RWPE1 (cell line): ENCODE data around the gene ANO5.

Source experiments
- CTCF ChIA-PET: fragments of 350-600 bp; sonication (Branson Sonifier 250); formaldehyde crosslinking; extraction: SDS; loops from one replicate; lab custom pipeline; 2021; lab: Yijun Ruan, JAX
- POLR2A ChIA-PET: fragments of 400-600 bp; formaldehyde crosslinking; extraction: SDS; loops from one replicate; lab custom pipeline; 2020; ENCODE audit warnings: antibody characterized with exemption; ENCODE audit not compliant: low non-redundant PET; lab: Yijun Ruan, JAX
- DNase-seq: peaks from one replicate; pipeline ENCODE4 v3.0.0; 2012; ENCODE audit warnings: low spot score
- H3K27ac ChIP-seq: fragments of 450-650 bp; 2 replicates; pipeline ENCODE4 v1.5.1; 2017
- TF ChIP-seq, protein P1 (sequence below): fragments of 450-650 bp; conservative IDR thresholded peaks from 2 replicates; pipeline ENCODE4 v1.5.1; 2017; ENCODE audit warnings: low read depth, mild to moderate bottlenecking

The ANO5 gene

DNA sequence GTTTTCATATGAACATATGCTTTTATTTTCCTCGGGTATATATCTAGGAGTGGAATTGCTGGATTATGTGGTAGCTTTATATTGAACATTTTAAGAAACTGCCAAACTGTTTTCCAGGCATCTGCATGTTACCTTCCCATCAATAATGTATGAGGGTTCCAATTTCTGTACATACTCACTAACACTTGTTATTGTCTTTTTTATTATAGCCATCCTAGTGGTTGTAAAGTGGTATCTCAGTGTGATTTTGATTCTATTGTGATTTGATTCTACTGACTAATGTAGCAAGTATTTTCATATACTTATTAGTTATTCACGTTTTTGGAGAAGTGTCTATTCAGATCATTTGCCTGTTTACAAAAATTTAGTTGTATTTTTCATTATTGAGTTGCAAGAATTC lies 2.0 kb downstream of the ANO5 start:
- no peak for DNase-seq
- TF ChIP-seq, protein P1, sequence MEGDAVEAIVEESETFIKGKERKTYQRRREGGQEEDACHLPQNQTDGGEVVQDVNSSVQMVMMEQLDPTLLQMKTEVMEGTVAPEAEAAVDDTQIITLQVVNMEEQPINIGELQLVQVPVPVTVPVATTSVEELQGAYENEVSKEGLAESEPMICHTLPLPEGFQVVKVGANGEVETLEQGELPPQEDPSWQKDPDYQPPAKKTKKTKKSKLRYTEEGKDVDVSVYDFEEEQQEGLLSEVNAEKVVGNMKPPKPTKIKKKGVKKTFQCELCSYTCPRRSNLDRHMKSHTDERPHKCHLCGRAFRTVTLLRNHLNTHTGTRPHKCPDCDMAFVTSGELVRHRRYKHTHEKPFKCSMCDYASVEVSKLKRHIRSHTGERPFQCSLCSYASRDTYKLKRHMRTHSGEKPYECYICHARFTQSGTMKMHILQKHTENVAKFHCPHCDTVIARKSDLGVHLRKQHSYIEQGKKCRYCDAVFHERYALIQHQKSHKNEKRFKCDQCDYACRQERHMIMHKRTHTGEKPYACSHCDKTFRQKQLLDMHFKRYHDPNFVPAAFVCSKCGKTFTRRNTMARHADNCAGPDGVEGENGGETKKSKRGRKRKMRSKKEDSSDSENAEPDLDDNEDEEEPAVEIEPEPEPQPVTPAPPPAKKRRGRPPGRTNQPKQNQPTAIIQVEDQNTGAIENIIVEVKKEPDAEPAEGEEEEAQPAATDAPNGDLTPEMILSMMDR, result no peak
- ChIA-PET POLR2A (no interaction called here), CTCF (no interaction called here)
- H3K27ac ChIP-seq, result no peak overlapping the region

DNA sequence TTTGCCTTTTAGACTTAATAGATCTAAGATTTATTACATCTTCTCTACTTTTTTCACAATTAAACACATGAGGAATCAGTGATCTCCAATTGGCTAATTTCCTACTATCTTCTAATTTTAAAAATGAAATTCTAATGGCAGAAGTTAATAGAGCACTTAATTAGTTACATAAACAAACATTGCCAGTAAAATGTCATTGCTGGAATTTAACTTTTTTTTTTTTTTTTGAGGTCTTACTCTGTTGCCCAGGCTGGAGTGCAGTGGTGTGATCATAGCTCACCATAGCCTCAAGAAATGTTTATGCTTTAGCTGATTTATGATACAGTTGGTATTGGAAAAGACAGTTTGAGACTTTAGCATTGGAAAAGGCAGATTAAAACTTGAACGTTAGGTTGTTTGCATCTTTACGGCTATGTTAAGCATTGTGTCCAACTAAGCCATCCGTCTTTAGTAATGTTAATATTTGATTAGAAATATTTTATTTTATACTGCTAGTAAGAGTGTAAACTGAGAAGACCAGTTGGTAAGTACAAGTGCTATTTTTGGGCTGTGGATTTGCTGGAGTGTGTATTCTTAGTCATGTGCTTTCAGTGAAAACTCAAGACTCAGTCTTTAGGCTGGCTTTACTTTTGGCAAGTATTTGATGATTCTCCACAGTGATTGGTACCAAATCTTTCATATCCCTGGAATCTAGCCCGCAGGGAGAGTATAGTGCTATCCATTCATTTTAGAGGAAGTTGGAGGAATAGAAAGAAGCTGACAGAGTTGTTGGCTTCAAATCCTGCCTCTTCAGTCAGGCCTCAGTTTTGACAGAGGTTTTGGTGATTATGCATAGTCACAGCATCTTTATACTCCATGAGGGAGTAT lies 4.5 kb downstream of the ANO5 start:
- POLR2A ChIA-PET, result no interaction called here
- DNase-seq, result no peak
- H3K27ac ChIP-seq, result no peak overlapping the region
- TF ChIP-seq, protein P1, result no peak
- CTCF ChIA-PET, result no interaction called here

DNA sequence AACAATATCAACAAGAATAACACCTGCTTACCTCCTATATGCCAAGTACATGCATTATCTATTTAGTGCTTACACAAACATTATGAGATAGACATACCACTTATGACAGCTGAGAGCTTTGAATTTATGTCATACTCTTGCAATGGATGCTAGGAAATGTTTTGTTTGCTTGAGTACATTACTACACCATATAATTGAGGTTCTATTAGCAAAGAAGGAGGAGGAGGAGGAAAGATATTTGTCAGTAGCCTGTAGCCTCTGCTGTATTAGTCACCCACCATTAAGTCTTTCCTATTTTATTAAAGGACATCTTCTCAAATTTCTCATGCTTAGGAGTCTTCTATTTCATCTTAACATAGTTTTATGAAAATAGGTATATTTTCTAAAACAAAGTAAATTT lies 6.4 kb downstream of the ANO5 start:
- DNase-seq, result no peak
- H3K27ac ChIP-seq, result no peak overlapping the region
- ChIA-PET POLR2A (no interaction called here), CTCF (no interaction called here)
- TF ChIP-seq, protein P1, result no peak

DNA sequence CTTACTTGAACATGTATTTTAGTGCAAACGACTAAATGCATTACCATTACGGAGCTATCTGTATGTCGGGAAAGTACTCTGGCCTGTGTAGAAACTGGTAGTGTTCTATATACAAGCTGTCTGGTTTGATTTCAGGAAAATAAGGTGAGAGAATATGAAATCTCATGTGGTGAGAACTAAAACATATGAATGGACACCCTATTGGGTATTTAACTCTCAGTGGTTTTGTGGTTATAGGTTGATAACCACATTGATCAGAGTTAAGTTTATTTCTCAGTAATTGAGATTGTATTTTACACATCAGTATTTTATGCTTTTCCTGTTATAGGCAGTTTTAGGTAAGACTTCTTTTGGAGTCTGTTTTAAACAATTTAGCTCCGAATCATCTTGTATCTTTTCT lies 10.4 kb downstream of the ANO5 start:
- POLR2A ChIA-PET, result no interaction called here

DNA sequence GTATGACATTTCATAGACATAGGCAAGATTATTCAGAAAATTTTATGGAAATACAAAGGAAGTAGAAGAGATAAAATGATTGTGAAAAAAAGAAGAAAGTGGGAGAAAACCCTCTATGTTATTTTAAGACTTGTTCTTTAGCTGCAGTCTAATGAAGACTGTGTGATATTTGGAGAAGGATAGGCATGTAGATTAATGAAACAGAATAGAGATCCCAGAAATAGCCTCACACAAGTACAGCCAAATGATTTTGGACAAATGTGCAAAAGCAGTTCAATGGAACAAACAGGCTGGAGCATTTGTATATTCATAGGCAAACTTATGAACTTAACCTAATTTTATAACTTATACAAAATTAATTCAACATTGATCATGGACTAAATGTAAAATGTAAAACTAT lies 14.3 kb downstream of the ANO5 start:
- TF ChIP-seq, protein P1, result no peak
- no peak overlapping the region for H3K27ac ChIP-seq
- CTCF ChIA-PET, result no interaction called here
- no peak for DNase-seq
- POLR2A ChIA-PET, result no interaction called here

More for the DNA sequence above, 10.4 kb downstream of the ANO5 start:
- no peak for DNase-seq
- CTCF ChIA-PET, result no interaction called here
- no peak overlapping the region for H3K27ac ChIP-seq
- TF ChIP-seq, protein P1, result no peak

DNA sequence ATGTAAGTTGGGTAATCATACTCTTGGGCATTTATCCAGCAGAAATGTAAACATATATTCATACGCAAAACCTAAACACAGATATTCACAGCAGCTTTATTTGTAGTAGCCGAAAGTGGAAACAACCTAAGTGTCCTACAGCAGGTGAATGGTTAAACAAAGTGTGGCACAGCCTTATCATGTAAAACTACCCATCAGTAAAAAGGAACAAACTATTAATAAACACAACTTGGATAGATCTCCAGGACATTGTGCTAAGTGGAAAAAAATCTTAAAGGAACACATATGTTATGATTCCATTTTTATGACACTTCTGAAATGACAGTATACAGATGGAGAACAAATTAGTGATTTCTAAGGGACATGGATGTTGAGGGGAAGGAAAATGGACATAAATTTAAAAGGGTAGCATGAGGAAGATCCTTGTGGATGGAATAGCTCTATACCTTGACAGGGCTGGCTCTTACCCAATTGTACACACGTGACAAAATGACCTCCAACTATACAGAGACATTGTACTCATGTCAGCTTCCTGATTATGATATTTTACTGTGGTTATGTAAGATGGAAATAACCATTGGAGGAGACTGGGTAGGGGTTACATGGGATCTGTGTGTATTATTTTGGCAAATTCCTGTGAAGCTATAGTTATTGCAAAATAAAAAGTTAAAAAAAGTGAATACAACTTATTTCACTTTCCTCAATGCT lies 15.4 kb downstream of the ANO5 start:
- ChIA-PET CTCF (no interaction called here), POLR2A (no interaction called here)
- TF ChIP-seq, protein P1, result no peak
- H3K27ac ChIP-seq, result no peak overlapping the region
- no peak for DNase-seq
